HG03103 (cell line): ENCODE data around the gene TRIM28.

Experiments
- ATAC-seq: cut with Tn5 transposase; IDR thresholded peaks from one replicate; pipeline ENCODE4 v1.9.1; 2021; ENCODE audit warnings: low read depth; ENCODE audit not compliant: unreplicated experiment

TRIM28 gene

GRCh38 chr19:58558623-58559274 lies 14.9 kb downstream of the TRIM28 start:
- ATAC-seq: peak; percentile 48

GRCh38 chr19:58559275-58560006 lies 15.6 kb downstream of the TRIM28 start:
- ATAC-seq: no peak

- ATAC-seq: no peak
These were observed 16.4 kb downstream of the TRIM28 start for GRCh38 chr19:58560007-58560887.

GRCh38 chr19:58560921-58561320 lies 17.1 kb downstream of the TRIM28 start:
- no peak for ATAC-seq

GRCh38 chr19:58561373-58562121 lies 17.7 kb downstream of the TRIM28 start:
- no peak for ATAC-seq

- ATAC-seq: no peak
These were observed 18.5 kb downstream of the TRIM28 start for GRCh38 chr19:58562122-58563033.

GRCh38 chr19:58563034-58563573 lies 19.2 kb downstream of the TRIM28 start:
- no peak for ATAC-seq

- no peak for ATAC-seq
These were observed 20.0 kb downstream of the TRIM28 start for GRCh38 chr19:58563823-58564222.

GRCh38 chr19:58566989-58567388 lies 23.1 kb downstream of the TRIM28 start:
- no peak for ATAC-seq

- no peak for ATAC-seq
These were observed 24.7 kb downstream of the TRIM28 start for GRCh38 chr19:58568453-58569130.

GRCh38 chr19:58569191-58569942 lies 25.5 kb downstream of the TRIM28 start:
- no peak for ATAC-seq

- ATAC-seq: no peak
These were observed 26.2 kb downstream of the TRIM28 start for GRCh38 chr19:58569943-58570670.

- ATAC-seq: no peak
These were observed 27.1 kb downstream of the TRIM28 start for GRCh38 chr19:58570770-58571574.

- no peak for ATAC-seq
These were observed 27.7 kb downstream of the TRIM28 start for GRCh38 chr19:58571575-58571947.

GRCh38 chr19:58572026-58572817 lies 28.4 kb downstream of the TRIM28 start:
- ATAC-seq: no peak
